SK-N-MC (cell line): ENCODE measurements around the gene IMP4.

Experiments used
- DNase-seq: peaks from one replicate; pipeline ENCODE4 v3.0.0-alpha.2; 2011; ENCODE audit warnings: low read depth, low spot score
- H3K27ac ChIP-seq: fragments of 200-600 bp; sonication (generic); 2 replicates; pipeline ENCODE4 v1.5.1; 2016; ENCODE audit warnings: mixed run types
- H3K36me3 ChIP-seq: fragments of 200-600 bp; sonication (generic); 2 replicates; pipeline ENCODE4 v1.6.1; 2017; ENCODE audit warnings: antibody characterized with exemption, low read length, mixed read lengths; ENCODE audit not compliant: insufficient read depth
- H3K4me3 ChIP-seq: fragments of 200-600 bp; sonication (generic); 2 replicates; pipeline ENCODE4 v1.5.1; 2016
- H3K9ac ChIP-seq: fragments of 200-600 bp; sonication (generic); 2 replicates; pipeline ENCODE4 v1.8.0; 2017; ENCODE audit warnings: mixed run types, mixed read lengths; ENCODE audit not compliant: insufficient read length
- H3K9me3 ChIP-seq: fragments of 200-600 bp; sonication (generic); 2 replicates; pipeline ENCODE4 v1.6.1; 2017; ENCODE audit warnings: low read depth, mild to moderate bottlenecking, antibody characterized with exemption, low read length, moderate library complexity, mixed read lengths
- EZH2 ChIP-seq: fragments of 200-600 bp; sonication (generic); IDR thresholded peaks from one replicate; pipeline ENCODE4 v1.6.1; 2017; ENCODE audit warnings: antibody characterized with exemption
- FOXP2 ChIP-seq: optimal IDR thresholded peaks from 2 replicates; pipeline ENCODE3; 2011; ENCODE audit warnings: mild to moderate bottlenecking, moderate library complexity; ENCODE audit not compliant: insufficient read depth; ENCODE audit errors: extremely low read length, control extremely low read depth
- POLR2AphosphoS5 ChIP-seq: IDR thresholded peaks from 2 replicates; pipeline ENCODE4 v1.6.1; 2012; ENCODE audit warnings: mild to moderate bottlenecking, low read depth, low read length, borderline replicate concordance

Gene IMP4

DNA sequence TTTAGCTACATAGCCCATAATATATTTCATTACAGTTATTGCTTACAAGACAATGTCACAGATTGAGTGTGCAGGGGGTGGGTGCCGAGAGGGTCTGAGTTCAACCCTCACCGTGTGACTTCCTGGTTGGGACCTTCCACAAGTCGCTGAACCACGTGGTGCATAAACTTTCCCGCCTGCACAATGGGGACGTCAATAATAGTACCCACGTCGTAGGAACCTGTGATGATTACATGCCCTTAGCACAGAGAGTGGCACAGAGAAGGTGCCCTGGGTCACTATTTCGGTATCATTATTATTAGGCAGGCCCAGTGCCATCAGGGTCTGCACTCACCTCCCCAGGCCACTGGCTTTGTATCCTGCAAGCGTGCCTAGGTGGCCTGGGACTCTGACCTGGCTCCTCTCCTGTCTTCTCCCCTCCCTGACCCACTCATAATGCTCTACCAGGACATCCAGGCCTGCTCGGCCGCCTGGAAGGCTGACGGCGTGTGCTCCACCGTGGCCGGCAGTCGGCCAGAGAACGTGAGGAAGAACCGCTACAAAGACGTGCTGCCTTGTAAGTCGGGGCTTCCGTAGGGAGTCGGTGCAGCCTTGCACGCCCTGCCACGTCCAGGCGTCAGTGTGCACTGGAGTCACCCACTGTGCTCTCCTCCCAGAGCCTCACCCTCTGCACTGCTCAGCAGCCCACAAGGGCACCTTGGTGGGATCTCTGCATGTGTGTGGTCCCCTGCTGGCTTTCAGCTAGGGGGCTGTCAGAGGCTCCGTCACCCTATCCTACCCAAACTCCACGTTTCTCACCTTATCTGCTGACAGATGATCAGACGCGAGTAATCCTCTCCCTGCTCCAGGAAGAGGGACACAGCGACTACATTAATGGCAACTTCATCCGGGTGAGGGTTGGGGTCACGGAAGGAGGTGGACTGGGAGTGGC is 16.0 kb downstream of the IMP4 start:
- no peak overlapping the region for H3K4me3 ChIP-seq
- no peak for DNase-seq
- no peaks in the 10 kb centered on the region for H3K9me3 ChIP-seq
- no peak overlapping the region for H3K9ac ChIP-seq
- H3K36me3 ChIP-seq, result no peaks in the 10 kb centered on the region
- TF ChIP-seq EZH2 (no peak), FOXP2 (no peak), POLR2AphosphoS5 (no peak)
- H3K27ac ChIP-seq, result no peak overlapping the region

- Histone ChIP-seq H3K36me3 (no peaks in the 10 kb centered on the region), H3K9me3 (no peaks in the 10 kb centered on the region), H3K9ac (no peak overlapping the region), H3K4me3 (no peak overlapping the region), H3K27ac (no peak overlapping the region)
- no peak for DNase-seq
- TF ChIP-seq POLR2AphosphoS5, result no peak
- no peak for TF ChIP-seq EZH2
- TF ChIP-seq FOXP2, result no peak
Measured at GRCh38 chr2:130359466-130359865, 16.8 kb downstream of the IMP4 start.

DNA sequence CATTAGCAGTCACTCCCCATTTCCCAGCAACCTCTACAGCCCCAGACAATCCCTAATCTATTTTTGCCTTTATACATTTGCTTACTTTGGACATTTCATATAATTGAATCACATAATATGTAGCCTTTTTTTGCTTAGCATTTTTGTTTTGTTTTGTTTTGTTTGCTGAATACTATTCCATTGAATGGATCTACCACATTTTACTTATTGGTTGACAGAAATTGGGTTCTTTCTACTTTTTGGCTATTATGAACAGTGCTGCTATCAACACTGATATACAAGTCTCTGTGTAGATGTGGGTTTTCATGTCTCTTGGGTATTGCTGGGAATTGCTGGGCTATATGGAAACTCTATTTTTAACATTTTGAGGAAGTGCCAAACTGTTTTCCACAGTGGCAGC is 20.8 kb downstream of the IMP4 start:
- TF ChIP-seq POLR2AphosphoS5, result no peak
- TF ChIP-seq EZH2, result no peak
- TF ChIP-seq FOXP2, result no peak
- Histone ChIP-seq H3K9ac (no peak overlapping the region), H3K27ac (no peak overlapping the region), H3K4me3 (no peak overlapping the region), H3K9me3 (no peaks in the 10 kb centered on the region), H3K36me3 (no peaks in the 10 kb centered on the region)
- DNase-seq, result no peak

DNA sequence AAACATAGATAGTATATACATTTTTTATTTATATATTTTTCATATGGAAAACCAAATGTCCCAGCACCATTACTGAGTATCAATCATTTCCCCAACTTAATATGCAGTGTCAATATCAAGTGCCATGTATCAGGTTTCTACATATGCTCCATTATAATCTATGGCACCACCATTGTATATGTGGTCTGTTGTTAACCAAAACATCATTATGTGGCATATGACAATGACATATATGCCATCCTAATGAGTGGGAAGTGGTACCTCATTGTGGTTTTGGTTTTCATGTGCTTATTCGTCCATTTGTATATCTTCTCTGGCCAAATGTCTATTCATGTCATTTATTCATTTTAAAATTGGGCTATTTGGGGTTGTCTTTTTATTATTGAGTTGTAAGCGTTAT is 22.4 kb downstream of the IMP4 start:
- H3K9me3 ChIP-seq, result no peaks in the 10 kb centered on the region
- TF ChIP-seq POLR2AphosphoS5 (no peak), EZH2 (no peak), FOXP2 (no peak)

GRCh38 chr2:130365963-130366362 is 23.3 kb downstream of the IMP4 start:
- H3K4me3 ChIP-seq, result no peak overlapping the region
- no peaks in the 10 kb centered on the region for H3K36me3 ChIP-seq
- H3K9ac ChIP-seq, result no peak overlapping the region
- H3K27ac ChIP-seq, result no peak overlapping the region
- DNase-seq, result no peak
- no peaks in the 10 kb centered on the region for H3K9me3 ChIP-seq
- TF ChIP-seq EZH2 (no peak), POLR2AphosphoS5 (no peak), FOXP2 (no peak)

More for the DNA sequence above, 22.4 kb downstream of the IMP4 start:
- H3K9ac ChIP-seq, result no peak overlapping the region
- no peak for DNase-seq
- H3K27ac ChIP-seq, result no peak overlapping the region
- H3K36me3 ChIP-seq, result no peaks in the 10 kb centered on the region
- H3K4me3 ChIP-seq, result no peak overlapping the region

DNA sequence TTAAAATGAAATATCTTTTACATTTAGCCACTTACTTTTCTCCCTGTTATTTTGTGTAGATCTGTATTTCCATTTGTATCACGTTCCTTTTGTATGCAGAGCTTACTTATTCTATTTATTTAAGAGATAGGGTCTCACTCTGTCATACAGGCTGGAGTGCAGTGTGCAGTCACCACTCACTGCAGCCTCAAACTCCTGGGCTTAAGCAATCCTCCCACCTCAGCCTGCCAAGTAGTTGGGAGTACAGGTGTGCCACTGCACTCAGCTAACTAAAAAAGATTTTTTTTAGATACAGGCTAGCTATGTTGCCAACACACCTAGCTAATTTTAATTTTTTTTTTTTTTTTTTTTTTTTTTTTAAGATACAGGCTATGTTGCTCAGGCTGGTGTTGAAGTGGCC is 24.0 kb downstream of the IMP4 start:
- Histone ChIP-seq H3K36me3 (no peaks in the 10 kb centered on the region), H3K27ac (no peak overlapping the region), H3K9me3 (no peaks in the 10 kb centered on the region), H3K4me3 (no peak overlapping the region), H3K9ac (no peak overlapping the region)
- no peak for DNase-seq
- TF ChIP-seq POLR2AphosphoS5 (no peak), FOXP2 (no peak), EZH2 (no peak)

- no peaks in the 10 kb centered on the region for H3K9me3 ChIP-seq
- no peak for TF ChIP-seq POLR2AphosphoS5
- no peak for DNase-seq
- no peak overlapping the region for H3K4me3 ChIP-seq
- H3K9ac ChIP-seq, result no peak overlapping the region
- H3K27ac ChIP-seq, result no peak overlapping the region
- no peaks in the 10 kb centered on the region for H3K36me3 ChIP-seq
Measured at GRCh38 chr2:130368786-130369185, 26.1 kb downstream of the IMP4 start.

DNA sequence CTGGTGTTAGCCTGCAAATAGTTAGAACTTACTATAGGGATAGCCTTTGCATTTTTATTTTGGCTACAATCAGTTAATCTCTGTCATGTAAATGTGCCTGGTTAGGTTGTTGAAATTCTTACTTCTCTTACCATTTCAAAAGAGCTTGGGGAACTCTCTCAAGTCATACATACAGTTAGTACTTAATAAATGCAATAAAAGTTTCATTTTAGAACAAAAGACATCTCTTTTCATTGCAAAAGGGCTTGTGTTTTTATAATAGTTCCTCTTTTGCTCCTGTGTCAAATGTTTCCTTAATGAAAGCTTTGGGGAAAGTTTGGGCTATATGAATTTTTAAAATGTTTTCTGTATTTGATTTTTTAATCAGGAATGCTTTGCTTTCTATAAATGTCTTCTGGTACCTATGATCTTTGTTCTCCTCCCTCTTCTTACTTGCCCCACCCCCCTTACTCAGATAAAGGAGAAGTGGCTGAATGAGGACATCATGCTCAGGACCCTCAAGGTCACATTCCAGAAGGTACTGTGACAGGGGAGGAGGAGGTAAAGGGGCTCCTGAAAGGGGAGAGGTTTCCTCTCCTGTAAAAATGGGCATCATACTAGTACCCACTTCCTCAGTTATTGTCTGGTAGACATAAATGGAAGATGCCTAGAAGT is 26.7 kb downstream of the IMP4 start:
- Histone ChIP-seq H3K27ac (no peak overlapping the region), H3K36me3 (no peaks in the 10 kb centered on the region), H3K4me3 (no peak overlapping the region), H3K9ac (no peak overlapping the region), H3K9me3 (no peaks in the 10 kb centered on the region)
- DNase-seq, result no peak
- TF ChIP-seq POLR2AphosphoS5 (no peak), EZH2 (no peak), FOXP2 (no peak)

- H3K27ac ChIP-seq, result no peak overlapping the region
- H3K36me3 ChIP-seq, result no peaks in the 10 kb centered on the region
- no peak for DNase-seq
- H3K4me3 ChIP-seq, result no peak overlapping the region
- no peaks in the 10 kb centered on the region for H3K9me3 ChIP-seq
- TF ChIP-seq POLR2AphosphoS5 (no peak), FOXP2 (no peak), EZH2 (no peak)
- no peak overlapping the region for H3K9ac ChIP-seq
Measured at GRCh38 chr2:130369965-130370341, 27.3 kb downstream of the IMP4 start.
